PFSK-1 (cell line): ENCODE data around the gene ABCF3.

Experiments used
- FOXP2 ChIP-seq: optimal IDR thresholded peaks from 2 replicates; pipeline ENCODE3; 2011; ENCODE audit warnings: borderline replicate concordance, control low read depth, inconsistent platforms; ENCODE audit not compliant: insufficient read depth; ENCODE audit errors: extremely low read length, extremely low read depth
- POLR2AphosphoS5 ChIP-seq: IDR thresholded peaks from 2 replicates; pipeline ENCODE4 v1.6.1; 2012; ENCODE audit warnings: low read depth, mild to moderate bottlenecking, control low read depth, low read length, moderate library complexity
- REST ChIP-seq, 2 experiments: IDR thresholded peaks; 2 replicates each; pipeline versions ENCODE4 v1.6.1 to v1.8.0; 2011 to 2012; ENCODE audit warnings: low read depth in 2 of 2, low read length in 2 of 2, control low read depth in 1 of 2, inconsistent platforms in 1 of 2, mild to moderate bottlenecking in 1 of 2, moderate library complexity in 1 of 2; ENCODE audit not compliant: insufficient read depth in 1 of 2
- SIN3A ChIP-seq: IDR thresholded peaks from 2 replicates; pipeline ENCODE4 v1.6.1; 2012; ENCODE audit warnings: mild to moderate bottlenecking, low read length, moderate library complexity, borderline replicate concordance; ENCODE audit not compliant: insufficient read depth
- TAF1 ChIP-seq: IDR thresholded peaks from 2 replicates; pipeline ENCODE4 v1.6.1; 2012; ENCODE audit warnings: low read length, control low read depth, borderline replicate concordance; ENCODE audit not compliant: insufficient read depth

Gene ABCF3

GRCh38 chr3:184203526-184203925 lies 17.5 kb downstream of the ABCF3 start:
- no peak for TF ChIP-seq TAF1
- TF ChIP-seq POLR2AphosphoS5, result no peak
- TF ChIP-seq FOXP2, result no peak
- TF ChIP-seq REST (IDR thresholded peaks at IDR 0.05; ENCODE audit: insufficient read depth in 1 of 2, low read depth in 2 of 2, low read length in 2 of 2), result no peak

GRCh38 chr3:184209146-184209923 lies 23.3 kb downstream of the ABCF3 start:
- TF ChIP-seq TAF1, result no peak
- no peak for TF ChIP-seq REST (IDR thresholded peaks at IDR 0.05; ENCODE audit: insufficient read depth in 1 of 2, low read depth in 2 of 2, low read length in 2 of 2)
- TF ChIP-seq POLR2AphosphoS5, result no peak
- TF ChIP-seq FOXP2, result no peak
- TF ChIP-seq SIN3A, result no peak

- no peak for TF ChIP-seq REST (IDR thresholded peaks at IDR 0.05; ENCODE audit: insufficient read depth in 1 of 2, low read depth in 2 of 2, low read length in 2 of 2)
- TF ChIP-seq POLR2AphosphoS5, result no peak
- TF ChIP-seq TAF1, result no peak
- no peak for TF ChIP-seq SIN3A
- TF ChIP-seq FOXP2, result no peak
Measured at GRCh38 chr3:184211297-184211696, 25.3 kb downstream of the ABCF3 start.

GRCh38 chr3:184211718-184212117 lies 25.7 kb downstream of the ABCF3 start:
- no peak for TF ChIP-seq POLR2AphosphoS5
- TF ChIP-seq SIN3A, result no peak
- TF ChIP-seq FOXP2, result no peak
- TF ChIP-seq TAF1, result no peak
- TF ChIP-seq REST (IDR thresholded peaks at IDR 0.05; ENCODE audit: insufficient read depth in 1 of 2, low read depth in 2 of 2, low read length in 2 of 2), result no peak

- TF ChIP-seq POLR2AphosphoS5, result no peak
- TF ChIP-seq REST (IDR thresholded peaks at IDR 0.05; ENCODE audit: insufficient read depth in 1 of 2, low read depth in 2 of 2, low read length in 2 of 2), result no peak
- TF ChIP-seq TAF1, result no peak
- TF ChIP-seq SIN3A, result no peak
- TF ChIP-seq FOXP2, result no peak
Measured at GRCh38 chr3:184218814-184219213, 32.8 kb downstream of the ABCF3 start.
